ENCODE measurements around the gene ODF2.

DNA sequence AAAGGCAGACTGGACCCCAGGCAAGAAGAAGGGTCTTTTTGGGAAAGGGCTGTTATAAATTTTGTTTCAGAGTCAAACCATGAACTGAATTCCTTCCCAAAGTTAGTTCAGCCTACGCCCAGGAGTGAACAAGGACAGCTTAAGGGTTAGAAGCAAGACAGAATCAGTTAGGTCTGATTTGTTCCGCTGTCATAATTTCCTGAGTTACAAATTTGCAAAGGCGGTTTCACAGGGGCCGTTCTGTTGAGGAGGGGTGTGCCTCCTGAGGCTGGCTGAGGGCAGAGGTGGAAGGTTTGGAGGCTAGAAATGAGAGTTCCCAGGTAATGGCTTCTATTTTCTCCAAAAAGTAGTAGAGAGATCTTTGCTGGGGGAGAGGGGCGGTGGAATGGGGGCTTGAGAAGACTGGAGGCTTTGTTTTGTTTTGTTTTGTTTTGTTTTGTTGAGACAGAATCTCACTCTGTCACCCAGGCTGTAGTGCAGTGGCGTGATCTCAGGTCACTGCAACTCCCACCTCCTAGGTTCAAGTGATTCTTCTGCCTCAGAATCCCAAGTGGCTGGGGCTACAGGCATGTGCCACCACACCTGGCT lies 39.3 kb upstream of the ODF2 start:
- TF ChIP-seq, protein P1, sequence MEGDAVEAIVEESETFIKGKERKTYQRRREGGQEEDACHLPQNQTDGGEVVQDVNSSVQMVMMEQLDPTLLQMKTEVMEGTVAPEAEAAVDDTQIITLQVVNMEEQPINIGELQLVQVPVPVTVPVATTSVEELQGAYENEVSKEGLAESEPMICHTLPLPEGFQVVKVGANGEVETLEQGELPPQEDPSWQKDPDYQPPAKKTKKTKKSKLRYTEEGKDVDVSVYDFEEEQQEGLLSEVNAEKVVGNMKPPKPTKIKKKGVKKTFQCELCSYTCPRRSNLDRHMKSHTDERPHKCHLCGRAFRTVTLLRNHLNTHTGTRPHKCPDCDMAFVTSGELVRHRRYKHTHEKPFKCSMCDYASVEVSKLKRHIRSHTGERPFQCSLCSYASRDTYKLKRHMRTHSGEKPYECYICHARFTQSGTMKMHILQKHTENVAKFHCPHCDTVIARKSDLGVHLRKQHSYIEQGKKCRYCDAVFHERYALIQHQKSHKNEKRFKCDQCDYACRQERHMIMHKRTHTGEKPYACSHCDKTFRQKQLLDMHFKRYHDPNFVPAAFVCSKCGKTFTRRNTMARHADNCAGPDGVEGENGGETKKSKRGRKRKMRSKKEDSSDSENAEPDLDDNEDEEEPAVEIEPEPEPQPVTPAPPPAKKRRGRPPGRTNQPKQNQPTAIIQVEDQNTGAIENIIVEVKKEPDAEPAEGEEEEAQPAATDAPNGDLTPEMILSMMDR (IDR thresholded peaks at IDR 0.05), result no peak
- TF ChIP-seq POLR2A (IDR thresholded peaks at IDR 0.05), result no peak

Measured in testis (tissue), 2 donors.